Measurements from ENCODE around the gene CDH3. TPM values are rescaled to one million over a fixed set of nuclear protein-coding genes. Genes with fewer than 3 reads are reported as not detected.

Gene CDH3
- total and polyA plus RNA-seq, 2 experiments from 2014 or later = 78.0 to 210 TPM

- H3K4me2 ChIP-seq = no peak overlapping the region
- no peaks in the 10 kb centered on the region for H3K27me3 ChIP-seq (ENCODE audit: insufficient read depth)
- TF ChIP-seq POLR2AphosphoS5 (IDR thresholded peaks at IDR 0.05; ENCODE audit: low read depth) = no peak
- TF ChIP-seq ZNF114 (CRISPR knock-in tag; IDR thresholded peaks at IDR 0.05) = no peak
- TF ChIP-seq NANOG (IDR thresholded peaks at IDR 0.05; ENCODE audit: borderline replicate concordance) = no peak
- TF ChIP-seq CREB1 (CRISPR knock-in tag; IDR thresholded peaks at IDR 0.05; ENCODE audit: low read depth) = no peak
- no peak for TF ChIP-seq JUNB (IDR thresholded peaks at IDR 0.05; ENCODE audit: unreplicated experiment)
- TF ChIP-seq EZH2phosphoT487 (IDR thresholded peaks at IDR 0.05; ENCODE audit: unreplicated experiment) = no peak
- no peak for TF ChIP-seq REST (IDR thresholded peaks at IDR 0.05; ENCODE audit: unreplicated experiment)
- TF ChIP-seq ETS1 (IDR thresholded peaks at IDR 0.05) = no peak
- TF ChIP-seq EZH2 (IDR thresholded peaks at IDR 0.05; ENCODE audit: low read depth, unreplicated experiment) = no peak
- TF ChIP-seq ZNF462 (CRISPR knock-in tag; IDR thresholded peaks at IDR 0.05) = no peak
- no peak for TF ChIP-seq STAT1 (IDR thresholded peaks at IDR 0.05; ENCODE audit: unreplicated experiment)
- no peak for TF ChIP-seq CTCF (conservative IDR thresholded peaks at IDR 0.05; ENCODE audit: low read depth in 2 of 2)
- TF ChIP-seq ZNF331 (CRISPR knock-in tag; IDR thresholded peaks at IDR 0.05; ENCODE audit: low read depth) = no peak
- H3K4me1 ChIP-seq (ENCODE audit: insufficient read depth) = no peaks in the 10 kb centered on the region
- Mint-ChIP-seq H3K27me3 (ENCODE audit: insufficient read depth, low read depth, poor library complexity) (peaks cover 2% of the 10 kb centered on the region), H3K27ac (no peak overlapping the region), H3K4me1 (peaks cover 10% of the 10 kb centered on the region), H3K36me3 (ENCODE audit: low read depth) (no peaks in the 10 kb centered on the region), H3K9me3 (peaks cover 5% of the 10 kb centered on the region; the same call in 1 of the 3 replicates), H3K4me3 (no peak overlapping the region)
- no peaks in the 10 kb centered on the region for H3F3A ChIP-seq (replicated peaks; ENCODE audit: low read depth)
- no peaks in the 10 kb centered on the region for H4K20me1 ChIP-seq (replicated peaks; ENCODE audit: insufficient read depth)
- H3K27ac ChIP-seq (ENCODE audit: low read depth) = no peak overlapping the region
- H3K9me2 ChIP-seq (ENCODE audit: insufficient read depth) = no peaks in the 10 kb centered on the region
- H3K36me3 ChIP-seq (ENCODE audit: insufficient read depth) = no peaks in the 10 kb centered on the region
- no peaks in the 10 kb centered on the region for H3K79me2 ChIP-seq (replicated peaks; ENCODE audit: insufficient read depth)
- DNase-seq (ENCODE audit: low spot score) (no peak), ATAC-seq (no peak)
- H2AFZ ChIP-seq = 0 out of 2 replicates have a peak overlapping the region, but pooled peaks have one; percentile 32
- no peak overlapping the region for H3K4me3 ChIP-seq
Observed at GRCh38 chr16:68607443-68607842, 37.7 kb upstream of the CDH3 start.

Data from GM23338 (cell line).